Liver (tissue), 9 donors: Measurements from ENCODE around the gene LILRA6. TPM values are rescaled to one million over a fixed set of nuclear protein-coding genes. Genes with fewer than 3 reads are reported as not detected.
"Not testable (repeated sequence)": the region's sequence is repeated elsewhere in the genome, so short reads cannot be mapped to it uniquely, and the experiment has no call there.

Source experiments
- DNase-seq: peaks from one replicate; pipeline ENCODE4 v3.0.0-alpha.2; 2017; ENCODE audit warnings: low spot score
- H3K27ac ChIP-seq, 2 donors: one replicate each; pipeline ENCODE4 v1.7.0; 2013; ENCODE audit warnings: inconsistent platforms in 2 of 2, low read length in 2 of 2, control low read depth in 1 of 2, low read depth in 1 of 2, mild to moderate bottlenecking in 1 of 2
- H3K27me3 ChIP-seq, 4 donors: one replicate each; pipeline versions ENCODE4 v1.6.1 to v1.7.0; 2013; ENCODE audit warnings: low read length in 3 of 4, inconsistent platforms in 1 of 4, mild to moderate bottlenecking in 1 of 4, moderate library complexity in 1 of 4; ENCODE audit not compliant: control insufficient read depth in 4 of 4, insufficient read depth in 4 of 4
- H3K36me3 ChIP-seq, 4 donors: one replicate each; pipeline versions ENCODE4 v1.6.1 to v1.7.0; 2013; ENCODE audit warnings: low read length in 3 of 4, mild to moderate bottlenecking in 3 of 4, low read depth in 1 of 4, moderate library complexity in 1 of 4; ENCODE audit not compliant: control insufficient read depth in 4 of 4, insufficient read depth in 3 of 4
- H3K4me1 ChIP-seq, 4 donors: one replicate each; pipeline versions ENCODE4 v1.6.1 to v1.7.0; 2013; ENCODE audit warnings: low read length in 3 of 4, mild to moderate bottlenecking in 3 of 4, moderate library complexity in 1 of 4; ENCODE audit not compliant: control insufficient read depth in 4 of 4, insufficient read depth in 4 of 4
- H3K4me3 ChIP-seq, 3 donors: one replicate each; pipeline versions ENCODE4 v1.6.1 to v1.7.0; 2013; ENCODE audit warnings: low read length in 3 of 3, control low read depth in 1 of 3, low read depth in 1 of 3, mild to moderate bottlenecking in 1 of 3
- H3K9ac ChIP-seq, 2 donors: one replicate each; pipeline ENCODE4 v1.7.0; 2013; ENCODE audit warnings: low read length in 2 of 2, mild to moderate bottlenecking in 2 of 2, moderate library complexity in 2 of 2, control low read depth in 1 of 2, low read depth in 1 of 2
- H3K9me3 ChIP-seq, 4 donors: one replicate each; pipeline versions ENCODE4 v1.6.1 to v1.7.0; 2013; ENCODE audit warnings: low read length in 3 of 4; ENCODE audit not compliant: control insufficient read depth in 4 of 4
- EGR1 ChIP-seq, 2 donors: IDR thresholded peaks; 2 replicates each; pipeline ENCODE4 v1.6.1; 2016 to 2018; ENCODE audit warnings: antibody characterized with exemption in 2 of 2, low read depth in 2 of 2
- FOXA1 ChIP-seq: IDR thresholded peaks from 2 replicates; pipeline ENCODE4 v1.6.1; 2016; ENCODE audit warnings: antibody characterized with exemption
- FOXA2 ChIP-seq: IDR thresholded peaks from 2 replicates; pipeline ENCODE4 v1.6.1; 2016; ENCODE audit warnings: antibody characterized with exemption
- GABPA ChIP-seq, 2 donors: IDR thresholded peaks in 1 of 2; conservative IDR thresholded peaks in 1 of 2; 2 replicates each; pipeline ENCODE4 v1.6.1; 2016; ENCODE audit warnings: antibody characterized with exemption in 2 of 2, mild to moderate bottlenecking in 1 of 2, moderate library complexity in 1 of 2
- HNF4A ChIP-seq, 2 donors: conservative IDR thresholded peaks; 2 replicates each; pipeline ENCODE4 v1.6.1; 2016; ENCODE audit warnings: antibody characterized with exemption in 2 of 2, mild to moderate bottlenecking in 2 of 2
- HNF4G ChIP-seq: IDR thresholded peaks from 2 replicates; pipeline ENCODE4 v1.6.1; 2016; ENCODE audit warnings: antibody characterized with exemption
- JUND ChIP-seq, 2 donors: IDR thresholded peaks; 2 replicates each; pipeline ENCODE4 v1.6.1; 2016; ENCODE audit warnings: antibody characterized with exemption in 2 of 2
- NR2F2 ChIP-seq: IDR thresholded peaks from 2 replicates; pipeline ENCODE4 v1.6.1; 2016; ENCODE audit warnings: antibody characterized with exemption
- SP1 ChIP-seq: IDR thresholded peaks from 2 replicates; pipeline ENCODE4 v1.6.1; 2018; ENCODE audit warnings: antibody characterized with exemption, mild to moderate bottlenecking
- YY1 ChIP-seq: IDR thresholded peaks from 2 replicates; pipeline ENCODE4 v1.6.1; 2016; ENCODE audit warnings: antibody characterized with exemption, mild to moderate bottlenecking
- WGBS: extraction: QIAGEN DNeasy Blood & Tissue Kit; methylation state at CpG from one replicate; pipeline ENCODE4 v1.1.7; 2013; 5-methylcytosine and 5-hydroxymethylcytosine counted together
- polyA plus RNA-seq, 2 donors: library from polyadenylated mRNA; stranded (reverse) in 1 of 2; unstranded in 1 of 2; fragments of 200-250 nt in 1 of 2; fragments of >200 nt in 1 of 2; fragmentation: Nextera tagmentation in 1 of 2; extraction: Ambion mirVana in 1 of 2; gene quantifications; one replicate each; pipeline versions ENCODE4 v1.2.1 to v1.2.3, GENCODE V29; 2013 to 2015
- total RNA-seq, 2 donors: library from RNA; depleted of rRNA; stranded (reverse); fragments of >200 nt; gene quantifications; one replicate each; pipeline ENCODE4 v1.2.3, GENCODE V29; 2014
- TF ChIP-seq, protein P1 (sequence below): fragments of 150-350 bp; IDR thresholded peaks from 2 replicates; pipeline ENCODE4 v1.5.1; 2017; ENCODE audit warnings: improper control_type of control experiment, low read depth, low read length; ENCODE audit not compliant: missing input control
- TF ChIP-seq, protein P2 (sequence below): IDR thresholded peaks from 2 replicates; pipeline ENCODE4 v1.6.1; 2016; ENCODE audit warnings: antibody characterized with exemption
- TF ChIP-seq, protein P3 (sequence below): IDR thresholded peaks from 2 replicates; pipeline ENCODE4 v1.6.1; 2016; ENCODE audit warnings: antibody characterized with exemption, mild to moderate bottlenecking
- TF ChIP-seq, protein P4 (sequence below): IDR thresholded peaks from 2 replicates; pipeline ENCODE4 v1.6.1; 2016; ENCODE audit warnings: antibody characterized with exemption
- donor health status: healthy.
- donor health status: healthy.
- donor health status: healthy.
- donor health status: healthy.
- donor health status: healthy.

LILRA6 gene
- total and polyA plus RNA-seq, 4 donors, result 1.0 to 2.8 (median 1.7) TPM

DNA sequence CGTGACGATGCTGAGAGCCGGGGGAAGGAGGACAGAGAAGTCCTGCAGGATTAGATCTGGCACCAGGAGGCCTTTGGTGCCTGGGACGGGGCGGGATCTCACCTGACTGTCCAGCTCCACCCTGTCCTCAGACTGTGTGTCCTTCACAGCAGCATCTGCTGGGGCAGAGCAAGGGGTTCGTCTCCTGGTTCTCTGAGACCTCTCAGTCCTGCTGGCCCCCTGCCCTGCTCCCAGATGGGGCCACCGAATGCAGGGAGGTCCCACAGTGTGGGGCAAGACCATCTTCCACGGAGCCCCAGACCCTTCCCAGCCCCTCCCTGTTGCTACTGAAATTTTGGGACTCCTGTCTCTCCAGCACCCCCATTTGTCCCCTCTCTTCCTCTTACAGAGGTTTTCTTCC is 24.3 kb downstream of the LILRA6 start:
- DNase-seq, result no peak
- no peak overlapping the region for H3K27ac ChIP-seq
- no peaks in the 10 kb centered on the region for H3K9me3 ChIP-seq
- 87% methylated on average over 8 of the region's 8 CpGs for WGBS
- no peaks in the 10 kb centered on the region for H3K4me1 ChIP-seq
- H3K4me3 ChIP-seq, result no peak overlapping the region
- no peaks in the 10 kb centered on the region for H3K36me3 ChIP-seq
- no peak for TF ChIP-seq GABPA (IDR thresholded peaks at IDR 0.05 in 1 of 2, conservative IDR thresholded peaks at IDR 0.05 in 1 of 2)
- no peak for TF ChIP-seq EGR1 (IDR thresholded peaks at IDR 0.05; ENCODE audit: low read depth in 2 of 2)
- TF ChIP-seq SP1, result no peak
- no peak for TF ChIP-seq HNF4G
- H3K27me3 ChIP-seq, result no peaks in the 10 kb centered on the region
- no peak overlapping the region for H3K9ac ChIP-seq

DNA sequence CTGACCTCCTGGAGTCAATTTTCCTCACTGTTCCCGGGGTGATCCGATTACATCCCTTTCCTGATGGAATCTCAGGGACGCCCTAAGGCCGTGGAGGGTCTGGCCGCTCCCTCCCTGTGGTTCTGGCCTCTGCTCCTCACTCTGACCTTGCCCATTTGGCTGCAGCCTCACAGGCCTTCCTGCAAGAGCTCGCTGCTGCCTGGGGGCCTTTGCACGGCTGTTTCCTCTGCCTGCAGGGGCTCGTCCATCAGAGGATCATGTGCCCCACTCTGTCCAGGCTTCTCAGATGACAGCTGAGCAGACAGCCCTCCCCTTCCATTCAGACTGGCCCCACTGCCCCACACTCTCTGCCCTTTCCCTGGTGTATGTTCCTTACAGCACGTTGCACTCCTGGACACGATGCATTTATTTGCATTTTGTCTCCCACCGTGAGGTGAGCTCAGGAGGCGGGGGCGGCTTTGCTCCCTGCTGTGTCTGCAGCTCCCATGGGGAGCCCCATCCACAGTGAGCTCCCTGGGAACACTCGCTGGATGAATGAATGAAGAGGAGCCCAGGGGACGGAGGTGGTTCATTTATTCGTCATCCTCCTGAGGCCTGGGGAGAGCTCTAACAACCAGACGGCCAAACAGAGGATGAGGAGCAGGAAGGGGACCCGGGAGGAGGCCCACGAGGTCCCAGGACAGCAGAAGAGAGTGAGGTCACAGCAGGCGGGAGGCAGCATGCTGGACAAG is 24.9 kb downstream of the LILRA6 start:
- H3K9ac ChIP-seq, DNase-seq, H3K4me3 ChIP-seq, H3K36me3 ChIP-seq, H3K27ac ChIP-seq, H3K9me3 ChIP-seq, H3K4me1 ChIP-seq, H3K27me3 ChIP-seq: not testable (repeated sequence)
- WGBS, result 80% methylated on average over 16 of the region's 20 CpGs

DNA sequence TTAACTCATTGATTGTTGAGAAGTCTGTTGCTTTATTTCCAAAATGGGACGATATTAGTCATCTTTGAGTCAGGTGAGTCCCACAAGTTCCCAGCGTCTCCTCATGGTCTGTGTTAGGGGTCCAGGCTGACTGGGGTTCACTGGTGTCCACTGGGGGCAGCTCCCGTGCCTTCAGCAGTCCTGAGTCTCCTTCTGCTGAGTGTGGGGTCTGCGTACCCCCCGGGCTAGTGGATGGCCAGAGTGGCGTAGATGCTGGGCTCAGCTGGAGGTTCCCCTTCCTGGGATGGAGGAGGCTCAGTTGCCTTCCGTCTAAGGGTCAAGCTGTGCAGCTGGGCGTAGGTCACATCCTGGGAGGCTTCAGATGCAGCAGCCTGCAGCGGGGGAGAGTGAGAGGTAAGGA is 25.7 kb downstream of the LILRA6 start:
- no peaks in the 10 kb centered on the region for H3K4me1 ChIP-seq
- H3K36me3 ChIP-seq, result no peaks in the 10 kb centered on the region
- no peaks in the 10 kb centered on the region for H3K27me3 ChIP-seq
- TF ChIP-seq EGR1 (IDR thresholded peaks at IDR 0.05; ENCODE audit: low read depth in 2 of 2), result no peak
- TF ChIP-seq NR2F2, result no peak
- TF ChIP-seq, protein P1, sequence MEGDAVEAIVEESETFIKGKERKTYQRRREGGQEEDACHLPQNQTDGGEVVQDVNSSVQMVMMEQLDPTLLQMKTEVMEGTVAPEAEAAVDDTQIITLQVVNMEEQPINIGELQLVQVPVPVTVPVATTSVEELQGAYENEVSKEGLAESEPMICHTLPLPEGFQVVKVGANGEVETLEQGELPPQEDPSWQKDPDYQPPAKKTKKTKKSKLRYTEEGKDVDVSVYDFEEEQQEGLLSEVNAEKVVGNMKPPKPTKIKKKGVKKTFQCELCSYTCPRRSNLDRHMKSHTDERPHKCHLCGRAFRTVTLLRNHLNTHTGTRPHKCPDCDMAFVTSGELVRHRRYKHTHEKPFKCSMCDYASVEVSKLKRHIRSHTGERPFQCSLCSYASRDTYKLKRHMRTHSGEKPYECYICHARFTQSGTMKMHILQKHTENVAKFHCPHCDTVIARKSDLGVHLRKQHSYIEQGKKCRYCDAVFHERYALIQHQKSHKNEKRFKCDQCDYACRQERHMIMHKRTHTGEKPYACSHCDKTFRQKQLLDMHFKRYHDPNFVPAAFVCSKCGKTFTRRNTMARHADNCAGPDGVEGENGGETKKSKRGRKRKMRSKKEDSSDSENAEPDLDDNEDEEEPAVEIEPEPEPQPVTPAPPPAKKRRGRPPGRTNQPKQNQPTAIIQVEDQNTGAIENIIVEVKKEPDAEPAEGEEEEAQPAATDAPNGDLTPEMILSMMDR, result no peak
- no peak for TF ChIP-seq FOXA2
- TF ChIP-seq JUND (IDR thresholded peaks at IDR 0.05), result no peak
- TF ChIP-seq HNF4A (conservative IDR thresholded peaks at IDR 0.05), result no peak
- TF ChIP-seq, protein P2, sequence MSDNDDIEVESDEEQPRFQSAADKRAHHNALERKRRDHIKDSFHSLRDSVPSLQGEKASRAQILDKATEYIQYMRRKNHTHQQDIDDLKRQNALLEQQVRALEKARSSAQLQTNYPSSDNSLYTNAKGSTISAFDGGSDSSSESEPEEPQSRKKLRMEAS, result no peak
- no peak for TF ChIP-seq SP1
- no peak for TF ChIP-seq FOXA1
- no peak for TF ChIP-seq YY1
- TF ChIP-seq, protein P3, sequence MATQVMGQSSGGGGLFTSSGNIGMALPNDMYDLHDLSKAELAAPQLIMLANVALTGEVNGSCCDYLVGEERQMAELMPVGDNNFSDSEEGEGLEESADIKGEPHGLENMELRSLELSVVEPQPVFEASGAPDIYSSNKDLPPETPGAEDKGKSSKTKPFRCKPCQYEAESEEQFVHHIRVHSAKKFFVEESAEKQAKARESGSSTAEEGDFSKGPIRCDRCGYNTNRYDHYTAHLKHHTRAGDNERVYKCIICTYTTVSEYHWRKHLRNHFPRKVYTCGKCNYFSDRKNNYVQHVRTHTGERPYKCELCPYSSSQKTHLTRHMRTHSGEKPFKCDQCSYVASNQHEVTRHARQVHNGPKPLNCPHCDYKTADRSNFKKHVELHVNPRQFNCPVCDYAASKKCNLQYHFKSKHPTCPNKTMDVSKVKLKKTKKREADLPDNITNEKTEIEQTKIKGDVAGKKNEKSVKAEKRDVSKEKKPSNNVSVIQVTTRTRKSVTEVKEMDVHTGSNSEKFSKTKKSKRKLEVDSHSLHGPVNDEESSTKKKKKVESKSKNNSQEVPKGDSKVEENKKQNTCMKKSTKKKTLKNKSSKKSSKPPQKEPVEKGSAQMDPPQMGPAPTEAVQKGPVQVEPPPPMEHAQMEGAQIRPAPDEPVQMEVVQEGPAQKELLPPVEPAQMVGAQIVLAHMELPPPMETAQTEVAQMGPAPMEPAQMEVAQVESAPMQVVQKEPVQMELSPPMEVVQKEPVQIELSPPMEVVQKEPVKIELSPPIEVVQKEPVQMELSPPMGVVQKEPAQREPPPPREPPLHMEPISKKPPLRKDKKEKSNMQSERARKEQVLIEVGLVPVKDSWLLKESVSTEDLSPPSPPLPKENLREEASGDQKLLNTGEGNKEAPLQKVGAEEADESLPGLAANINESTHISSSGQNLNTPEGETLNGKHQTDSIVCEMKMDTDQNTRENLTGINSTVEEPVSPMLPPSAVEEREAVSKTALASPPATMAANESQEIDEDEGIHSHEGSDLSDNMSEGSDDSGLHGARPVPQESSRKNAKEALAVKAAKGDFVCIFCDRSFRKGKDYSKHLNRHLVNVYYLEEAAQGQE, result no peak
- no peak for TF ChIP-seq HNF4G
- TF ChIP-seq, protein P4, sequence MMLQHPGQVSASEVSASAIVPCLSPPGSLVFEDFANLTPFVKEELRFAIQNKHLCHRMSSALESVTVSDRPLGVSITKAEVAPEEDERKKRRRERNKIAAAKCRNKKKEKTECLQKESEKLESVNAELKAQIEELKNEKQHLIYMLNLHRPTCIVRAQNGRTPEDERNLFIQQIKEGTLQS, result no peak
- no peak overlapping the region for H3K27ac ChIP-seq
- no peak for DNase-seq
- H3K9me3 ChIP-seq, result no peaks in the 10 kb centered on the region
- H3K4me3 ChIP-seq, result no peak overlapping the region
- no peak overlapping the region for H3K9ac ChIP-seq
- 92% methylated on average over 9 of the region's 9 CpGs for whole genome bisulfite sequencing

DNA sequence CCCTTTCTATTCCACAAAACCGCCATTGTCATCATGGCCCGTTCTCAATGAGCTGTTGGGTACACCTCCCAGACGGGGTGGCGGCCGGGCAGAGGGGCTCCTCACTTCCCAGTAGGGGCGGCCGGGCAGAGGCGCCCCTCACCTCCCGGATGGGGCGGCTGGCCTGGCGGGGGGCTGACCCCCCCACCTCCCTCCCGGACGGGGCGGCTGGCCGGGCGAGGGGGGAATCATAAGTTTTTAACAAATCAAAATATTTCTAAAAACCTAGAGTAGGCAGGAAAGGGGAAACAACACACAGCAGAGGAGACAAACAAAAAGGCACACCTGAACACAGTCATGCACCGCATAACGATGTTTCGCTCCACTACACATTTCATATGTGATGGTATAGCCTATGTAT is 27.9 kb downstream of the LILRA6 start:
- not testable (repeated sequence) for DNase-seq, H3K27me3 ChIP-seq, H3K4me3 ChIP-seq, H3K36me3 ChIP-seq, H3K9me3 ChIP-seq, H3K9ac ChIP-seq, H3K27ac ChIP-seq
- peaks cover 2 to 18% (median 10%) of the 10 kb centered on the region in 4 donors for H3K4me1 ChIP-seq
- 98% methylated on average over 13 of the region's 19 CpGs for WGBS

DNA sequence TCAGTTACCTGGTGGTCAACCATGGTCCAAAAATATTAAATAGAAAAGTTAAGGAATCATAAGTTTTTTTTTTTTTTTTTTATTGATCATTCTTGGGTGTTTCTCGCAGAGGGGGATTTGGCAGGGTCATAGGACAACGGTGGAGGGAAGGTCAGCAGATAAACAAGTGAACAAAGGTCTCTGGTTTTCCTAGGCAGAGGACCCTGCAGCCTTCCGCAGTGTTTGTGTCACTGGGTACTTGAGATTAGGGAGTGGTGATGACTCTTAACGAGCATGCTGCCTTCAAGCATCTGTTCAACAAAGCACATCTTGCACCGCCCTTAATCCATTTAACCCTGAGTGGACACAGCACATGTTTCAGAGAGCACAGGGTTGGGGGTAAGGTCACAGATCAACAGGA is 28.4 kb downstream of the LILRA6 start:
- H3K27ac ChIP-seq, H3K9ac ChIP-seq, H3K9me3 ChIP-seq, H3K36me3 ChIP-seq, H3K27me3 ChIP-seq, H3K4me3 ChIP-seq, DNase-seq: not testable (repeated sequence)
- H3K4me1 ChIP-seq, result peaks cover 6 to 23% (median 15%) of the 10 kb centered on the region in 4 donors
- WGBS, result 42% methylated on average over 5 of the region's 5 CpGs
